ENCODE data around the gene TNFRSF18. TPM values are rescaled to one million over a fixed set of nuclear protein-coding genes. Genes with fewer than 3 reads are reported as not detected.

TNFRSF18 gene
- polyA plus RNA-seq, 2 of the 4 experiments (the other 2 are of a cell fraction), result not detected

GRCh38 chr1:1237874-1238701 lies 31.7 kb upstream of the TNFRSF18 start:
- no peaks in the 10 kb centered on the region for H3K9me3 ChIP-seq
- CTCF ChIA-PET, result interaction anchor here (0.6 to 9.4 kb wide), 4 partner anchors 12 to 116 kb away, joined by 3 to 46 read pairs (median 3); no protein-coding TSS in a partner anchor
- ATAC-seq (peak in 1 of 2 experiments; percentile 13; a peak in 3 of 6 replicates), FAIRE-seq (no peak), DNase-seq (ENCODE audit: low read depth in 1 of 2, low spot score in 1 of 2) (no peak)
- H3K4me1 ChIP-seq, result peaks cover 30% of the 10 kb centered on the region
- 75% methylated on average over 13 of the region's 48 CpGs for WGBS (ENCODE audit: missing lambda C conversion rate)
- peak overlapping the region in 1 of 2 experiments; percentile 55; a peak in 1 of 6 replicates for H3K27ac ChIP-seq
- TF ChIP-seq EHMT2 (IDR thresholded peaks at IDR 0.05; ENCODE audit: low read depth) (no peak), POLR2A (IDR thresholded peaks at IDR 0.05; ENCODE audit: low read length) (0 out of 2 replicates have a peak, but pooled peaks have one; percentile 2)
- POLR2A ChIA-PET, result interaction anchor here (0.9 kb wide), 1 partner anchor 23 kb away, joined by 4 read pairs; no protein-coding TSS in a partner anchor
- no peak overlapping the region for H3K4me3 ChIP-seq
- no peak overlapping the region for H3K4me2 ChIP-seq

GRCh38 chr1:1236945-1237873 lies 30.8 kb upstream of the TNFRSF18 start:
- ATAC-seq (peak in 1 of 2 experiments; percentile 4; a peak in 3 of 6 replicates), DNase-seq (ENCODE audit: low read depth in 1 of 2, low spot score in 1 of 2) (no peak), FAIRE-seq (no peak)
- no peaks in the 10 kb centered on the region for H3K9me3 ChIP-seq
- no peak overlapping the region for H3K4me3 ChIP-seq
- TF ChIP-seq JUN (IDR thresholded peaks at IDR 0.05) (no peak), GATA3 (IDR thresholded peaks at IDR 0.05; ENCODE audit: borderline replicate concordance) (no peak), CBX2 (IDR thresholded peaks at IDR 0.05; ENCODE audit: borderline replicate concordance, low read depth) (no peak), REST (IDR thresholded peaks at IDR 0.05) (no peak), HES2 (IDR thresholded peaks at IDR 0.05) (no peak), MAFK (IDR thresholded peaks at IDR 0.05; ENCODE audit: partially characterized antibody) (no peak), USF2 (IDR thresholded peaks at IDR 0.05) (no peak), MAX (IDR thresholded peaks at IDR 0.05) (no peak), CHD2 (IDR thresholded peaks at IDR 0.05; ENCODE audit: low read length, partially characterized antibody) (no peak), ZFP36 (IDR thresholded peaks at IDR 0.05; ENCODE audit: borderline replicate concordance, partially characterized antibody) (no peak), NFE2L2 (conservative IDR thresholded peaks at IDR 0.05; ENCODE audit: low read length) (no peak)
- CTCF ChIA-PET, result interaction anchor here (0.9 to 9.4 kb wide), 3 partner anchors 13 to 253 kb away, joined by 3 to 46 read pairs (median 3); no protein-coding TSS in a partner anchor
- H3K27ac ChIP-seq, result peak overlapping the region in 1 of 2 experiments; percentile 55; a peak in 2 of 6 replicates
- H3K4me1 ChIP-seq, result peaks cover 37% of the 10 kb centered on the region
- POLR2A ChIA-PET, result interaction anchor here (0.5 kb wide), 1 partner anchor 9 kb away, joined by 4 read pairs; the partner anchor contains the start of gene C1QTNF12
- H3K4me2 ChIP-seq, result no peak overlapping the region
- 60% methylated on average over 2 of the region's 34 CpGs for WGBS (ENCODE audit: missing lambda C conversion rate)
